NB4 (cell line): ENCODE measurements around the gene ZBTB43.

ENCODE experiments used
- POLR2A ChIP-seq: IDR thresholded peaks from 2 replicates; pipeline ENCODE4 v1.6.1; 2011; ENCODE audit warnings: mild to moderate bottlenecking; ENCODE audit not compliant: insufficient read length; ENCODE audit errors: extremely low read depth
- TF ChIP-seq, protein P1 (sequence below): IDR thresholded peaks from one replicate; pipeline ENCODE4 v1.5.1; 2012; ENCODE audit warnings: low read depth, low read length
- TF ChIP-seq, protein P2 (sequence below): IDR thresholded peaks from 2 replicates; pipeline ENCODE4 v1.6.1; 2011; ENCODE audit warnings: low read depth, low read length

DNA sequence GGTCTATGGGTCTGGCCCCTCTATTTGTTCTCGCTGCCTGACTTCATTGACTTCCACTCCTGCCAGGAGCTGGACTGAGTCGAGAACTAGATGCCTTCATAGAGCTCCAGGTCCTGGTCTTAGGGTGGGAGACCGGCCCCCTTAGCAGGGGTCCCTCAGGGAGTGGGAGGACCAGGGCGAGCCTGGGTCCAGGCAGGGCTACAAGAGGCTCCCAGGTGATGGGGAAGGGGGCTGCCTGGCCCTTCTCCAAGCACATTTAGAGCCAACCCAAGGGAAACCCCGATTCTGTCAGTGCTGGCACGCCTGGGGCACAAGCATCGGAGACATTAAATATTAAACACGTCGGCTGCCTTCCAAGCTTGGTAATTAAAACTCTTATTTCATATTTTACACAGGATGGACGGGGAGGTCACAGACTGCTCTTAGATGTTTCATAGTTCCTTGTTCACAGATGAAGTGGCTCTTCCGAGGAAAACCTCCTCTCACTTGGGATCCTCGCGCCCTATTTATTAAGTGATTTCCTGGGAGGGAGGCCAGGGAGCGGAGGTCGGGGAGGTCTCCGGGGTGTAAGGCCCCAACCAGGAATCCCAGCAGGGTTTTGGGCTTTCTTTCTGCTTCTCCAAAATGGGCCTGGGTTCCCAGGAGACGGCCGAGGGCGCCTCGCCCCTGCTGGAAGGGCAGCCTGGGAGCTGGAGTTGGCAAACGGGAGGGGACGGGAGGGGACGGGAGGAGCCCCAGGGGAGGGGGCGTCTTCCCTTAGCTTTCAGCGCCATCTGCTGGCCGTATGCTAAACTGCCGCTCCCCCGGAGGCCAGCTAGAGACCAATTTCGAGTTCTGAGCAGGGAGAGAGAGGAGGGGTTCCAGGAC is 23.4 kb upstream of the ZBTB43 start:
- TF ChIP-seq, protein P1, sequence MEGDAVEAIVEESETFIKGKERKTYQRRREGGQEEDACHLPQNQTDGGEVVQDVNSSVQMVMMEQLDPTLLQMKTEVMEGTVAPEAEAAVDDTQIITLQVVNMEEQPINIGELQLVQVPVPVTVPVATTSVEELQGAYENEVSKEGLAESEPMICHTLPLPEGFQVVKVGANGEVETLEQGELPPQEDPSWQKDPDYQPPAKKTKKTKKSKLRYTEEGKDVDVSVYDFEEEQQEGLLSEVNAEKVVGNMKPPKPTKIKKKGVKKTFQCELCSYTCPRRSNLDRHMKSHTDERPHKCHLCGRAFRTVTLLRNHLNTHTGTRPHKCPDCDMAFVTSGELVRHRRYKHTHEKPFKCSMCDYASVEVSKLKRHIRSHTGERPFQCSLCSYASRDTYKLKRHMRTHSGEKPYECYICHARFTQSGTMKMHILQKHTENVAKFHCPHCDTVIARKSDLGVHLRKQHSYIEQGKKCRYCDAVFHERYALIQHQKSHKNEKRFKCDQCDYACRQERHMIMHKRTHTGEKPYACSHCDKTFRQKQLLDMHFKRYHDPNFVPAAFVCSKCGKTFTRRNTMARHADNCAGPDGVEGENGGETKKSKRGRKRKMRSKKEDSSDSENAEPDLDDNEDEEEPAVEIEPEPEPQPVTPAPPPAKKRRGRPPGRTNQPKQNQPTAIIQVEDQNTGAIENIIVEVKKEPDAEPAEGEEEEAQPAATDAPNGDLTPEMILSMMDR = peak; percentile 71
- TF ChIP-seq POLR2A = no peak
- TF ChIP-seq, protein P2, sequence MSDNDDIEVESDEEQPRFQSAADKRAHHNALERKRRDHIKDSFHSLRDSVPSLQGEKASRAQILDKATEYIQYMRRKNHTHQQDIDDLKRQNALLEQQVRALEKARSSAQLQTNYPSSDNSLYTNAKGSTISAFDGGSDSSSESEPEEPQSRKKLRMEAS = no peak
